ENCODE data around the gene MAPK8IP3. TPM values are rescaled to one million over a fixed set of nuclear protein-coding genes. Genes with fewer than 3 reads are reported as not detected.

The MAPK8IP3 gene
- total RNA-seq, 1 donor from 2014 or later, result 63.0 TPM

- Histone ChIP-seq H3K9me3 (no peaks in the 10 kb centered on the region), H3K4me3 (no peak overlapping the region), H3K36me3 (peaks cover 95% of the 10 kb centered on the region), H3K27me3 (ENCODE audit: low read depth) (no peaks in the 10 kb centered on the region), H3K27ac (no peak overlapping the region), H3K4me1 (no peaks in the 10 kb centered on the region)
- ATAC-seq (no peak), DNase-seq (no peak)
- no peak for TF ChIP-seq CTCF (IDR thresholded peaks at IDR 0.05)
- intact Hi-C loops (cut with DNase I), result no loop called here
Measured at GRCh38 chr16:1668612-1669319, 37.2 kb upstream of the MAPK8IP3 start.

DNA sequence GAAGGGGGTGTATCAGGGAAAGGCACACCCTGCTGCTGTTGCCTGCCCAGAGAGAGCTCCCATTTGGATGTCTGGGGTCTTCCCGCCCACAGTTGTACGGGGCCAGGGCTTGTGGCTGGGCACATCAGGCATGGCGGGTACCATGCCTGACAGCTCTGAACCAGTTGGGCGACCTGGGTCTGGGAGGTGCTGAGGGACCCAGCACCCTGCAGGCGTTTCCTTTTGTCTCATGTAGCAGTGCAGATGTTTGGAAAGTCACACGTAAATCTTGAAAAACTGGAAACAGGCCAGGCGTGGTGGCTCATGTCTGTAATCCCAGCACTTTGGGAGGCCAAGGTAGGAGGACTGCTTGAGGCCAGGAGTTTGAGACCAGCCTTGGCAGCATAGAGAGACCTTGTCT is 36.3 kb upstream of the MAPK8IP3 start:
- ATAC-seq (no peak), DNase-seq (no peak)
- Histone ChIP-seq H3K27me3 (ENCODE audit: low read depth) (no peaks in the 10 kb centered on the region), H3K27ac (no peak overlapping the region), H3K9me3 (no peaks in the 10 kb centered on the region), H3K4me1 (no peaks in the 10 kb centered on the region), H3K36me3 (peaks cover 95% of the 10 kb centered on the region), H3K4me3 (no peak overlapping the region)
- TF ChIP-seq CTCF (IDR thresholded peaks at IDR 0.05), result no peak
- intact Hi-C loops (cut with DNase I), result no loop called here

DNA sequence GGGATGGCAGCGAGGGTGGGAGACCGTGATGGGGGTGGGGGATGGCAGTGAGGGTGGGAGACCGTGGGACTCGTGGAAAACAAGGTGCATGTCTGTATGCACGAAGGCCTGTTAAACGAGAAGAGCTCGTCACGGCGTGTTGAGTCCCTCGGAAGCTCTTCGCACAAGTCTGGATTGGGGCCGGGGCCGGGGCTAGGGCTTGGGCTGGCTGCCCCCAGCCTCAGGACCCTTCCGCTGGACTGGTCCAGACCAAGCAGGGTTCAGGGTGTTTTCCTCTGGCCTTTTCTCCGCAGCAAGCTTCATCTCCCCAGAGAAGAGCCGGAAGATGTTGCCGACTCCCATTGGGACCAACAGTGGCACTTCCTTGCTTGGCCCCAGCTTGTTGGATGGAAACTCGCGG is 35.6 kb upstream of the MAPK8IP3 start:
- no peak for ATAC-seq
- Histone ChIP-seq H3K4me1 (no peaks in the 10 kb centered on the region), H3K27me3 (ENCODE audit: low read depth) (no peaks in the 10 kb centered on the region), H3K9me3 (no peaks in the 10 kb centered on the region), H3K27ac (no peak overlapping the region), H3K36me3 (peaks cover 95% of the 10 kb centered on the region), H3K4me3 (no peak overlapping the region)
- intact Hi-C loops (cut with DNase I), result no loop called here
- TF ChIP-seq CTCF (IDR thresholded peaks at IDR 0.05), result no peak
- no peak for DNase-seq

DNA sequence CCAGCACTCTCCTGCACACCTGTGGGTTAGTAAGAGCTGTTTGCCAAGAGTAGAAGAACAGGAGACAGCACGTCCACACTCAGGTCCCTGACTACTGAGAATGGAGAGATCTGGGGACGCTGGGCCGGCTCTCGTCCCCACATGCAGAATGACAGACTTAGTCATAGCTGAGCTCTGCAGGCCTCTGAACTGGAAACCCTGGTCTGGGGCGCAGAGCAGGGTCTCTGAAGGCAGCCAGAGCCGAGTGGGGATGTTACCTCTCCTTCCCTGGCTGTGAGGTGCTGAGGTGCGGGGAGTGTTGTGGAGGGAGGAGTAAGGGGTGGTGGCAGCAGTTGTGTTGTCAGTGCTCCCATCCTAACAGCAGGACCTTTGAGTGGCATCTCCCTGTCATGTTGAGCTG is 35.1 kb upstream of the MAPK8IP3 start:
- no peaks in the 10 kb centered on the region for H3K9me3 ChIP-seq
- no peak for DNase-seq
- intact Hi-C loops (cut with DNase I), result no loop called here
- H3K27ac ChIP-seq, result no peak overlapping the region
- H3K4me3 ChIP-seq, result no peak overlapping the region
- ATAC-seq, result no peak
- no peaks in the 10 kb centered on the region for H3K4me1 ChIP-seq
- no peaks in the 10 kb centered on the region for H3K27me3 ChIP-seq (ENCODE audit: low read depth)
- peaks cover 95% of the 10 kb centered on the region for H3K36me3 ChIP-seq
- no peak for TF ChIP-seq CTCF (IDR thresholded peaks at IDR 0.05)

DNA sequence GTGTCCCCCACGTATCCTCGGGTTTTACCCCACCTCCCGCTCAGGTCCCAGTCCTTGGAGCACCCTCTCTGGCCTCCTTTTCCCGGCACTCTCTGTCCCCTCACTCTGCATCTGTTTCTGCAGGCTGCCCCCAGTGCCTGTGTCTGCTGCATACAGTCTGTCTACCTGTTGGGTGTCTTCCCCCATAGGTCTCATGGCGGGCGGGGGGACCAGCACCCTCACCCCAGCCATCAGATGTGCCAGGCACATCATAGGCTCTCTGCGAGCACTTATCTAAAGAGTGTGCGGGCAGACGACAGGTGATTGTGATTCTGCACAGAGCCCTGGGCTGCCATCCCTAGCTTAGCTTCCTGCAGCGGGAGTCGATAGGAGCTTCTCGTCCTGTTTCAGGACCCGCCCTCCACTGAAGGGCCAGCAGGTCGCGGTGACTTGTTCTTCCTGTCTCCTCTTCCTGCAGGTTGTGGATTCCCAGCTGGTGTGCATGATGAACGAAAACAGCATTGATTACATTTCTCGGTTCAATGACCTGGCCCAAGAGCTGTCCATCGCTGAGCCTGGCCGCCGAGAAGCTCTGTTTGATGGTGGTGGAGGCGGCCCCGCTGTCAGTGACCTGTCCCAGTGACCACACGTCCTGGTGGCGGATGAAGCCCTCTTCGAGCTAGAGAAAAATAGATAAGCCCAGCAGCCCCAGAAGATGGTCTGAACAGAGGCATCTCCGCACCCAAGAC is 32.4 kb upstream of the MAPK8IP3 start:
- no peak overlapping the region for H3K4me3 ChIP-seq
- no peaks in the 10 kb centered on the region for H3K27me3 ChIP-seq (ENCODE audit: low read depth)
- H3K4me1 ChIP-seq, result peaks cover 4% of the 10 kb centered on the region
- H3K36me3 ChIP-seq, result peaks cover 70% of the 10 kb centered on the region
- H3K9me3 ChIP-seq, result no peaks in the 10 kb centered on the region
- TF ChIP-seq CTCF (IDR thresholded peaks at IDR 0.05), result no peak
- DNase-seq (no peak), ATAC-seq (no peak)
- intact Hi-C loops (cut with DNase I), result no loop called here
- H3K27ac ChIP-seq, result no peak overlapping the region

All from lower lobe of right lung (tissue), 2 donors.